ENCODE data around the gene SYDE1. TPM values are rescaled to one million over a fixed set of nuclear protein-coding genes. Genes with fewer than 3 reads are reported as not detected.

SYDE1 gene
- total RNA-seq, 1 donor from 2014 or later, result 29.7 TPM

- DNase-seq (ENCODE audit: low read depth), result no peak
Measured at GRCh38 chr19:15108845-15109767, 1.9 kb downstream of the SYDE1 start.

GRCh38 chr19:15109768-15110417 is 2.7 kb downstream of the SYDE1 start:
- no peak for DNase-seq (ENCODE audit: low read depth)

- no peak for DNase-seq (ENCODE audit: low read depth)
Measured at GRCh38 chr19:15110418-15110815, 3.2 kb downstream of the SYDE1 start.

GRCh38 chr19:15111758-15112157 is 4.6 kb downstream of the SYDE1 start:
- no peak for DNase-seq (ENCODE audit: low read depth)

GRCh38 chr19:15112385-15112784 is 5.2 kb downstream of the SYDE1 start:
- no peak for DNase-seq (ENCODE audit: low read depth)

- no peak for DNase-seq (ENCODE audit: low read depth)
Measured at GRCh38 chr19:15113245-15114152, 6.3 kb downstream of the SYDE1 start.

GRCh38 chr19:15114153-15114540 is 6.9 kb downstream of the SYDE1 start:
- no peak for DNase-seq (ENCODE audit: low read depth)

GRCh38 chr19:15115080-15115479 is 7.9 kb downstream of the SYDE1 start:
- no peak for DNase-seq (ENCODE audit: low read depth)

GRCh38 chr19:15115762-15116615 is 8.8 kb downstream of the SYDE1 start:
- no peak for DNase-seq (ENCODE audit: low read depth)

- DNase-seq (ENCODE audit: low read depth), result no peak
Measured at GRCh38 chr19:15116856-15117255, 9.7 kb downstream of the SYDE1 start.

GRCh38 chr19:15118248-15118647 is 11.0 kb downstream of the SYDE1 start:
- no peak for DNase-seq (ENCODE audit: low read depth)

- DNase-seq (ENCODE audit: low read depth), result no peak
Measured at GRCh38 chr19:15118789-15119494, 11.7 kb downstream of the SYDE1 start.

GRCh38 chr19:15120135-15121026 is 13.2 kb downstream of the SYDE1 start:
- no peak for DNase-seq (ENCODE audit: low read depth)

GRCh38 chr19:15122331-15123030 is 15.3 kb downstream of the SYDE1 start:
- no peak for DNase-seq (ENCODE audit: low read depth)

- no peak for DNase-seq (ENCODE audit: low read depth)
Measured at GRCh38 chr19:15123031-15123890, 16.1 kb downstream of the SYDE1 start.

GRCh38 chr19:15123900-15124299 is 16.7 kb downstream of the SYDE1 start:
- DNase-seq (ENCODE audit: low read depth), result no peak

GRCh38 chr19:15124572-15125231 is 17.5 kb downstream of the SYDE1 start:
- no peak for DNase-seq (ENCODE audit: low read depth)

Data from renal cortical epithelial cell (primary cell).